GM08714 (cell line): Measurements from ENCODE around the gene SCAMP5.

Experiments
- H3K4me3 ChIP-seq: fragments of 200-500 bp; sonication (Bioruptor generic); 2 replicates; pipeline ENCODE4 v1.5.1; 2014; ENCODE audit warnings: mild to moderate bottlenecking, low read length, inconsistent platforms
- ZNF274 ChIP-seq: IDR thresholded peaks from 2 replicates; pipeline ENCODE4 v1.6.1; 2012; ENCODE audit warnings: mild to moderate bottlenecking, low read depth, low read length

SCAMP5 gene

DNA sequence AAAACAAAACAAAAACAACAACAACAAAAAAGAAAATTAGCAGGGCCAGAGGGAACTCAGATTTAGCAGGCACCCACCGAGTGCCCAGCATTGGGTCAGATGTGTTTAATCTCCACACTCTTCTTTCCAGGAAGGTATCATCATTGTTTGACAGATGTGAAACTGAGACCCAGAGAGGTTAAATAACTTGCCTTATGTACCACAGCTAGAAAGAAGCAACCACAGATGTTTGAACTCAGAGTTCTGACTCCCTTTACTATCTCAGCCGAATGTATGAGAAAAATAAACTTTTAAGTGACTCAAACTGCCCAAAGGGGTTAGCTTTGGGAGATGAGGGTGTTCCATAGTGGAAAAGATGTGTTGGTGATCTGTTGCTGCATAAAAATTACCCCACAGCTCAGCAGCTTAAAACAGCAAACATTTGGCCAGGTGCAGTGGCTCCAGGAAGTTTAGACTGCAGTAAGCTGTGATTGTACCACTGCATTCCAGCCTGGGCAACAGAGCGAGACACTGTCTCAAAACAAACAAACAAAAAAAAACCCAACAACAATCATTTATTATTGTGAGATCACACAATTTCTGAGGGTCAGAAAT is 34.3 kb upstream of the SCAMP5 start:
- H3K4me3 ChIP-seq: no peak overlapping the region
- TF ChIP-seq ZNF274: no peak

DNA sequence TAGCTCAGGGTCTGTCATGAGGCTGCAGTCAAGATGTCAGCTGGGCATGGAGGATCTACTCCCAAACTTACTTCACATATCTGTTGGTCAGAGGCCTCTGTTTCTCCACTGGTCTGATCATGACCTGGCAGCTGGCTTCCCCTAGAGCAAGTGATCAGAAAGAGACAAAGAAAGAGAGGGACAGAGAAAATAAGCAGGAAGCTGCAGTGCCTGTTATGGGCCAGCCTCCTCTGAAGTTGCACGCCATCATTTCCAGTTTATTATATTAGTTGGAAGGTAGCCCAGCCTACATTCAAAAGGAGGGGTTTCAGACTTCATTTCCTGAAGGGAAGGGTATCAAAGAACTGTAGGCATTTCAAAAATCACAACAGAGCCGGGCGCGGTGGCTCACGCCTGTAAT is 33.7 kb upstream of the SCAMP5 start:
- H3K4me3 ChIP-seq: no peak overlapping the region
- no peak for TF ChIP-seq ZNF274

DNA sequence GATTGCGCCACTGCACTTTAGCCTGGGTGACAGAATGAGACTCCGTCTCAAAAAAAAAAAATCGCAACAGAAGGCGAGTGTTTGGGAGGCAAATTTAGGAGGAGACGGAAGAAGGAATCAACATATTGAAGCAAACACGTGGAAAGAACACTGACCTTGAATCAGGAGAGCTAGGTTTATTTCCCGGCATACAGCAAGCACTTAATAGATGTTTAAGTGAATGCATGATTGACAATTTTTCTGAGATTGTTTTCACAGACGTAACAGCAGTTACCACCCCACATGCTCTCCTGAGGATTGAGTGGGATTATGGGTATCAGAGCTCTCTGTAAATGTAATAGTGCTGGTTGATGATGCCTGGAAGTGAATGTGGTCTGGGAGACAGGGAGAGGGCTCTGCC is 33.1 kb upstream of the SCAMP5 start:
- H3K4me3 ChIP-seq: no peak overlapping the region
- TF ChIP-seq ZNF274: no peak

DNA sequence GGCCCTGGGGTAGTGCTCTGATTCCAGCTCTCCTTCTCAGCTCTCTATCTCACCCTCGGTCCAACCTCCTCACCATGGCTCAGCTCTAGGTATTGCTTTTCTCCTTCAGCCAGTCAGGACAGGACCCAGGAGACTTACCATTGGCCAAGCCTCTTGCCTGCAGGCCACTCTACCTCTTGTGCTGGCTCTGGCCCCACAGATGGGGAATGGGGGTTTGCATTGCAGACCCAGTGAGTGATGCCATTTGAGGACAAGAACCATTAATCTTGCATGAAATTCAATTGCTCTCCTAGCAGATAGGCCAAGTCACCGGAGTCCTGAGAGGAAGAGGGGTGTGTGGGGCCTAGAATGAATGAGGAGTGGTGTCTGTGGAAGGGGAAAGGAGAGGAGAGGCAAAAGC is 32.7 kb upstream of the SCAMP5 start:
- no peak overlapping the region for H3K4me3 ChIP-seq
- TF ChIP-seq ZNF274: no peak

DNA sequence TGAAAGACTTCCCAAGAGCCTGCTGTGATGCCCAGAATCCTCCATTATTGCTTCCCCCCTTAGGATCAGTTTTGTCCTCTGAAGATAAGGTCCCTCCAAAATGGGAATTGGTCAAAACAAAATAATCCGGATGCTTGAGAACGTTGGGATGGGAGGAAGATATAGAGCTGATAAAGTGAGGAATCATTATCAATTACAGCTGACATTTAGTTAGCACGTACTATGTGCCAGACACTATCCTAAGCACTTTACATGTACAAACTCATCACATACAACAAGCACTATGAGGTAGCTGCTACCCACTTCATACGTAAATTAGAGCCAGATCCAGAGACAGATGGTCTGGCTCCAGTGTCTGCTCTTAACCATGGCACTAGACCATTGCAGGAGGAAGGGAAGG is 32.1 kb upstream of the SCAMP5 start:
- no peak overlapping the region for H3K4me3 ChIP-seq
- no peak for TF ChIP-seq ZNF274

DNA sequence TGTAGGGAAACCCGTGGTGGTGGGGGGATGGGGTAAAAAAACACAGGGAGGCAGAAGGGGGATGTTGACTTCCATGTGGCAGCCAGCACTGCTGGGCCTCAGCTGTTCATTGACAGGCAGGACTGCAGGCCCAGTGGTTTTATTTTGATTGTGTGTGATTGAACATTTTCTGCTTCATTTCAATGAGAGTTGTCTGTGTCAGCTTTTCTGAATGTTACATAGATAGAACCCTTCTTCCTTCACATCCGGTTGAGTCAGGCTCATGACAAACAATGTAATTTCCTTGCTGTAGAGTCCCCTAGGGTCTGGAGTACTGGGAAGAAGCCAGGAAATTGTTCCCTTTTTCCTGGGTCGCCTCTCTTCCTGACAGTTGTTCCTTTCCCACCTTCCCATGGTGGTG is 30.6 kb upstream of the SCAMP5 start:
- no peak for TF ChIP-seq ZNF274
- no peak overlapping the region for H3K4me3 ChIP-seq

DNA sequence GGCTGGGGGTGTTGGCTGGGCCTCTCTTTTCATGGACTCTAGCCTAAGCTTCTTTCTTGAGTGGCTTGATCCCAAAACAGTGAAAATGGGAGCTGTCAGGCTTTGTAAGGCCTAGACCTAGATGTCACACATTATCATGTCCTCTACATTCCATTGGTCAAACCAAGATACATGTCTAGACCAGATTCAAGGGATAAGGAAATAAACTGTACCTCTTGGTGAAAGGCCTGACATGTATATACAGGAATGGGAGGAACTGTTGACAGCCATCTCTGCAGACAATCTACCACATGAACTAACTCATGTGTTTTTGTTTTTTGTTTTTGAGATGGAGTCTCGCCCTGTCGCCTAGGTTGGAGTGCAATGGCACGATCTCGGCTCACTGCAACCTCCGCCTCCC is 27.7 kb upstream of the SCAMP5 start:
- no peak for TF ChIP-seq ZNF274
- H3K4me3 ChIP-seq: no peak overlapping the region

DNA sequence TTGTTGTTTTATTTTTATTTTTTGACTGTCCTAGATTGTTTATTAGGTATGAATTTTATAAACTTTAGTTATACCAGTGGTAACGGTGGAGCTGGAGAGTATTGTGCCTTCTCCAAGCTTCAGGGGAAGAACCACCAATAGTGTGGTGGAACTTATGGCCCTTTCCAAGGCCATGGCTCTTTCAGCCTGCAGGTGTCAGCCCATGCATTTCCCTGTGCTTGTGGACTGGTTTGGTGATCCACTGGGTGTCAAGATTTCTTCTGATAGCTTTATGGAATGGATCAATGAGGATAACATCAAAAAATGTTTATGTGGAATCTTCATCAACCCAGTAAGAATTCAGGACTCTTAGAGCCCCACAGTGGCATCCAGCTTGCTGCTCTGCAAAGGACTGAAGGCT is 19.2 kb upstream of the SCAMP5 start:
- H3K4me3 ChIP-seq: no peak overlapping the region
- TF ChIP-seq ZNF274: no peak

DNA sequence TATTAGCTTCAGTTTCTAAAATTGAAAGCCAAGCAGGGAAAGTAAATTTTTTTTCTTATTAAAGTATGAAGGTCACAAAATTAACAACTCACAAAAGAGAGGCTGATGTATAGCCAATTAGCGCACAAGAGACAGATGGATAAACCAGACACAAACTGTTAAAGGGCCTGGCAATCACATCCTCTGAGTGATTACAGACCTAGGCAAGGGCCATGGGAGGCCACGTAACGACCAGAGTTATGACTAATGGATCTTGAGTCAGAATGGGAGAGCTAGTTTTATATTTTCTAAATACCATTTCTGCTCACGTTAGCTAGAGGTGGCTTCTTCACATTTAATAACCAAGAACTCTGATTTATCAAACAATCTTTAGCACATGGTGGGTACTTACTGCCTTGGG is 17.8 kb upstream of the SCAMP5 start:
- TF ChIP-seq ZNF274: no peak
- H3K4me3 ChIP-seq: no peak overlapping the region

DNA sequence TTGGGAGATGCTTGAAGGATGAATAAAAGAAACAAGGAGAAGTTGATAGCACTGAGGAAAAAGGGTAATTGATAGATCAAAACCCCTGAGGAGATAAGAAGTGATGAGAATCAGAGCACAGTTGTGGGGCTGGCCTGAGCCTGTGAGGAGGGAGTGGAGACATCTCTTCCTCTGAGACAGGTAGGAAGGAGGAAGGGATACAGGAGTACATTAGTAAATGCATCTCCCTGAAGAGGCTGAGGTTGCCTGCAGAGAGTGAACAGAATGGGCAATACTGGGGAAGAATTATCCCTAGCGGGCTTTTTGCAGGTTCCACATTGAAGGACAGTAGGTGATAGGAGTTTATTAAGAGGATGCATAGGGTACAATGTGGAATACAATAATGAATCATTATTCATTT is 17.3 kb upstream of the SCAMP5 start:
- no peak overlapping the region for H3K4me3 ChIP-seq
- TF ChIP-seq ZNF274: no peak

DNA sequence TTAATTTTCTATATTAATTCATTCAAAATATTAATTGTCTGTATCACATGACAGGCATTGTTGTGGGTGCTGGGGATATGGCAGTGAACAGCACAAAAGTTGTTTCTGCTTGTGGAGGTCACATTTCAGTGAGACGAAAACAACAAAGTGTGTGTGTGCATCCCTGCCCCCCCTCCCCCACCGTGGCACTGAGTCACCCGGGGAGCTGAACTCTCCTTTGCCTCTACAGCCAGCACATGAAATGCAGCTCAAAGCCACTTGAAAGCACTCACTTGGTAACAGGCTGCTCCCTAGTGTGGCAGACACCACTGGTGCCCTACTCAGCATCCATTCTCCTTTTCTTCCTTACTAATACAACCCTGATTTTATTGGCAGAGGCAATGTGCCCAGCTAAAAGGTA is 16.9 kb upstream of the SCAMP5 start:
- TF ChIP-seq ZNF274: no peak
- no peak overlapping the region for H3K4me3 ChIP-seq

DNA sequence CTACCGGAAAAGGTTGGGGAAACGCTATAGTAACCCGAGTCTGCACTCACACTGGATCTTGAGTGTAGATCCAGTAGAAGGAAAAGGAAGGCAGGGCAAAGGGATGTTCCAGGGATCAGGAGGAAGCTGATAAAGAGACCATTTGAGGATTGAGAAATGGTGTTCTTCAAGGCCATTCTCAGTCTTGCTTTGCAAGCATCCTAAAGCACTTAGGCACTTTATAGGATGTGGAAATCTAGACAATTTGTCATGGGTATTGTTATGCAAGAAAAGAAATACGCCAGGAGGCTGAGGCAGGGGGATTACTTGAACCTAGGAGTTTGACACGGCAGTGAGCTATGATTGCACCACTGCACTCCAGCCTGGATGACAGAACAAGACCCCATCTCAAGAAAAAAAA is 13.2 kb upstream of the SCAMP5 start:
- TF ChIP-seq ZNF274: no peak
- no peak overlapping the region for H3K4me3 ChIP-seq

DNA sequence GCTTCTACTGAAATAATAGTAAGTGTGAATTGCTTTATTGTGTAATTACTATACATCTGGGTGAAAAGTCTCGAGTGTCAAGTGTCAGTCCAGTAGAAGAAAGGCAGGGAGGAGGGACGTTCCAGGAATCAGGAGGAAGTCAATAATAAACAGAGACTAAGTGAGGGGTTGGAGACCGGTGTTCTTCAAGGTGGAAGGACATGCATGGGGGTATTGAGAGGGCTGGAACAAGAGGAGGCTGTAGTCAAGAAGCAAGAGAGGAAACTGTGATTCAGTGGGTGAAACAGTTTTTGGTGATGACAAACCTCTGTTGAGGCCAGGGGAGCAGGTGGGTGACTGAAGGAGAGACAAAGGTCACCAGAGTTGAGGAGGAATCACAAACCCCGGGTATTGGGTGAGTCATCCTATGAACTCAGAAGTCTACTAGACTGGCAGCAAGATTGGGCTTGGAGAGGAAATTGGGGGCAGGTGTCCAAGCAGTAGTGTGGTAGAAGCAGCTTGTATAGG is 11.6 kb upstream of the SCAMP5 start:
- no peak for TF ChIP-seq ZNF274
- no peak overlapping the region for H3K4me3 ChIP-seq

DNA sequence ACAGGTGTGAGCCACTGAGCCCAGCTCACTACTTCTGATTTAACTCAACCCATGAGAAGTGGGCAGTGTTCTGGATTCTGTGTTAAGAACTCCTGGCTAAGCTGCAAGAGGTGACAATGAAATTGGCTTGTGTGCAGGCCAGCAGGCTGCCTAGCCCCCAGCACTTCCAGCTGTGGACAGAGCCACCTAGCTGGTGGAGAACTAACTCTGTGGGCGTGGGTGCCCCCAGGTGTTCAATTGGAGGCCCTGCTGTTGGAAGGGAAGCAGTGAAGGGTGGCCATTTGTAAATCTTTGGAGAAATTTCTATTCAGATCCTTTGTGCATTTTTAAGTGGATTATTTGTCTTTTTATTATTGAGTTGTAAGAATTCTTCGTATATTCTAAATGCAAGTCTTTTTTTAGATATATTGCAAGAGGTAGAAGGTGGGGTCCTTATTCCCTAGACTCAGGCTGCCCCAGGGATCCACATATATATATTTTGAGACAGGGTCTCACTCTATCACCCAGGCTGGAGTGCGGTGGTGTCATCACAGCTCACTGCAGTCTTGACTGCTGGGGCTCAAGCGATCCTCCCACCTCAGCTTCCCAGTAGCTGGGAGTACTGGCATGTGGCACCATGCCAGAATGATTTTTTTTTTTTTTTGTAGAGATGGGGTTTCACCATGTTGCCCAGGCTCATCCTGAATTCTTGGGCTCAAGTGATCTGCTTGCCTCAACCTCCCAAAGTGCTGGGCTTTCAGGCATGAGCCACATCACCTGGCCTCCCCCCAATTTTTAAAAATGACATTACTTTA is 7.2 kb upstream of the SCAMP5 start:
- no peak overlapping the region for H3K4me3 ChIP-seq
- no peak for TF ChIP-seq ZNF274

DNA sequence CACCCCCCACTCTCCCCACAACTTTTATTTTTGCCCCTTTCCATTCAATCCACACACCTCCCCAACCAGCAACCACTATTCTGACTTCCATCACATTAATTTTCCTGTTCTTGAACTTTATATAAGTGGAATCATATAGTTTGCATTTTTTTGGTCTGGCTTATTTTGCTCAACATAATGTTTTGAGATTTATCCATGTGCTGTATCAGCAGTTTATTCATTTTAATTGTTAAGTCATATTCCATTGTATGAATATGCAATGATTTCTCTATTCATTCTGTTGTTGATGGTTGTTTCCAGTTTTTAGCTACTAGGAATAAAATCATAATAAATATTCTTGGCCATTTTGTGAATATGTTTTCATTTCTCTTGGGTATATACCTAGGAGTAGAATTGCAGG is 5.8 kb upstream of the SCAMP5 start:
- no peak for TF ChIP-seq ZNF274
- no peak overlapping the region for H3K4me3 ChIP-seq
